GM18873 (cell line): ENCODE measurements around the gene SERINC4.

Source experiments
- ATAC-seq: cut with Tn5 transposase; IDR thresholded peaks from one replicate; pipeline ENCODE4 v1.9.1; 2021; ENCODE audit warnings: mild to moderate bottlenecking, moderate library complexity, moderate number of reproducible peaks; ENCODE audit not compliant: unreplicated experiment, low FRiP score

The SERINC4 gene

DNA sequence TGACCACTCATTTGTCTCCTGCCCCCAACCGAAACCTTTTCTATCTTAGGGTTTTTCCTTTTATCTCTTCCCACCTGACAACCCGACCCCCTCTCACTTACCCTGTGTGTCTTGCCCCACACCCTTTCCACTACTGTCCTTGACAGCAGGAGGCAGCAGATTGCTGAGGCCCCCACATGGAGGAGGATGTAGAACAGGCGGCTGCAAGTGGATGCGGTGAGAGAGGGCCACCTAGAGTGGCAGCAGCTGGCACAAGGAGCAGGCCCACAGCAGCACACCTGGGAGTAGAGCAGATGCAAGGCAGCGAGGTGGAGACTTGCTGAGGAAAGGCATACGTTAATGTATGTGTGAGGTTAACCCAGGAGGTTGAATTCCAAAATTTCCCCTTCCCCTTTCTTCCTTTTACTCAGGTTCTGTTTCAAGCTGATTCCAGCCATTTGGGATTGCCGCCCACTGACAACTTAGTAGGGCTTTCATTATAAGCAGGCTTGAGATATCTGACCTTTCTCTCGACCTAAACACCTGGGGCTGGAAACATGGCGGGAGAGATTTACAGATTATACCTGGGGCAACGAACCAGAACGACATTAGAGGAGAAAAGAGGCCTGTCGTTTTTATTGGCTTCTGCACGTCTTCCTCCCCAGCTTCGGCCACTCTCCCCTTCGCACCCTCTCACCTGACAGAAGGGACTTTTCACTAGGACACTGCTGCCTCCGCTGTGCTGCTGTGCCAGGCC lies 643 bp downstream of the SERINC4 start:
- no peak for ATAC-seq

DNA sequence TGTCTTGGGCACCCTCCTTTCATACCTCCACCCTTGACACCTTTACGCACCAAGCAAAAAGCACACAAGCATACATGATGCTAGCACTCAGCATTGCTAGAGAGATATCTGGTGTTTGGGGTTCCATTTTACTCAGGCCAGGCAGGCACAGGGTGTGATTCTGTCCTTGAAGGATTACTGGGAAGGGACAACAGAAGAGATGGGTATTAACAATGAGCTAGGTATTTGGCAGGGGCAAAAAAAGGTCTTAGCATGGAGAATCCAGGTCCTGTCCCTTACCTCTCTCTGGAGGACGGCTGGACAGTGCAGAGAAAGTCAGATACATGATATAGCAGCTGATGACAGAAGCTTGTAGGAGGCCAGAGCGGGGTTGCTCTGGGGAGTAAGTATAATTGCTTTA lies 3.5 kb downstream of the SERINC4 start:
- ATAC-seq = no peak

DNA sequence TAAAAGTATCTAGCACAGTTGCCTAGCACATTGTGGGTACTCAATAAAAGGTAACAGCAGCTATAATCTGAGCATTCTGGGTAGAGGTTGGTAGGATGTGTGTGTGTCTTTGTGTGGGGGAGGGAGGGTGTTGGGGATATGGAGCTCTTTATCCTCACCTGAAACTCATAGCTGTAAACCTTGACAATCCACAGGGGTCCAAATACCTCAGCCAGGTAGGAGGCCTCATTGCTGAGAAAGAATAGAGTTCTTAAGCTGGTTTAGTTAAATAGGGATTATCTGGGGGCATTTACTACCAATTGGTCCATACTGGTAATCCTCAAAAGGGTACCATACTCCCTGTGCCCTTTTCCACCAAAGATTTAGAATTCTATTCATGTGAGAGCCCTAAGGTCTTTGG lies 4.0 kb downstream of the SERINC4 start:
- no peak for ATAC-seq

DNA sequence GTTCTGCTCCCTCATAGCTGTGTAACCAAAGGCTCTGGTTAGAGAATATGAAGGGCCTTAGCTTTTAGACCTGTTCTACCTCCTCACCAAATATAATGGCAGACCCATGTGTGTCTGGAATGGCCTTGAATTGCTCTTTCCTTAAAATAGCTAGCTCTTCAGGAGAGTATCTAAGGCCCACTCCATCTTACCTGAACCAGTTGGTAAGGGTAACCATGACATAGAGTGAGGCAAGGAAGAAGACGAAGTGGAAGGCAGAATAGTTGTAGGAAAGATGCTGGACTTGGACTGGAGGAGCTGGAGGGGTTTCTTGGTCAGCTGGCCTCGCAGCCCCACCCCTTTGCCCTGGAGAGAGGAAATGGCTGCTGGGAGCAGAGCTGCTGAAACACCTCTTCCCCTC lies 4.8 kb downstream of the SERINC4 start:
- ATAC-seq = no peak

DNA sequence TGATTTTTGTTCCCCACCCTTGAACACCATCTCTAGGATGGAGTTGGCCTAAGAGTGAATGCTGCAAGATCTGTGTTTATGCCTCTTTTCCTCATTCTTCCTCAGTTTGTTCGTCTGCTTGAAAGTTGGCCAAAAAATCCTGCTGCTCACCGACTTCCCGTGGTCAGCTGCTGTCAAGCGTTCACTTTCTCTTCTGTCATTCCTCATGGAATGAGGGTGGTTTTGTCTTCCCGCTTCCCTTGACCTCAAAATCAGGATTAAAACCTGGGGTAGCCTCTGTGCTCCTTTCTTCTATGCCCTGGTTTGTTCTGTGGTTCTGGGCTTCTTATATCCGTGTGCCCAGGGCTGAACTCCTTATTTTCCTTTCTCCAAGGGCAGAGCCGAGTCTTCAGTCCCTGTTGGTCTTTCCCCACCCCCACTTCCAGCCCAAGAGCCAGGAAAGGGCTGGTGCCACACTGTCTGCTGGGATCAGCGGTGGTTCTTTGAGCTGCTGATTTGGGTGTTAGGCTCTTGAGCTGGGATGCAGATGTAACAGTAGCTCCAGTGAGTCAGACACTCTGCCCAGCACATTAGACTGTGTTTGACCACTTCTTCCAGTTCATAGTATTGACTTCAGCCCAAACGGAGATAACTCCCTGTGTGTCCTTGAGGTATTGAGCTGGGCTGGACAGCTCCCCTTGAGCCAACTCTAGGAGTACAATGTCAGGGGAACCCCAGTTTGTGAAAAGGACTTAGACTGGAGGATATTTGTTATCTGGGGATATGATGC lies 5.6 kb downstream of the SERINC4 start:
- ATAC-seq = no peak

DNA sequence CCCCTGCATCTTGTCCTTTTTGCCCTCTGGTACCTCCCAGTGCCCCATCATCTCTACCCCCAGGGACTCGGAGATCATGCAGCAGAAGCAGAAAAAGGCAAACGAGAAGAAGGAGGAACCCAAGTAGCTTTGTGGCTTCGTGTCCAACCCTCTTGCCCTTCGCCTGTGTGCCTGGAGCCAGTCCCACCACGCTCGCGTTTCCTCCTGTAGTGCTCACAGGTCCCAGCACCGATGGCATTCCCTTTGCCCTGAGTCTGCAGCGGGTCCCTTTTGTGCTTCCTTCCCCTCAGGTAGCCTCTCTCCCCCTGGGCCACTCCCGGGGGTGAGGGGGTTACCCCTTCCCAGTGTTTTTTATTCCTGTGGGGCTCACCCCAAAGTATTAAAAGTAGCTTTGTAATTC lies 6.4 kb downstream of the SERINC4 start:
- no peak for ATAC-seq

DNA sequence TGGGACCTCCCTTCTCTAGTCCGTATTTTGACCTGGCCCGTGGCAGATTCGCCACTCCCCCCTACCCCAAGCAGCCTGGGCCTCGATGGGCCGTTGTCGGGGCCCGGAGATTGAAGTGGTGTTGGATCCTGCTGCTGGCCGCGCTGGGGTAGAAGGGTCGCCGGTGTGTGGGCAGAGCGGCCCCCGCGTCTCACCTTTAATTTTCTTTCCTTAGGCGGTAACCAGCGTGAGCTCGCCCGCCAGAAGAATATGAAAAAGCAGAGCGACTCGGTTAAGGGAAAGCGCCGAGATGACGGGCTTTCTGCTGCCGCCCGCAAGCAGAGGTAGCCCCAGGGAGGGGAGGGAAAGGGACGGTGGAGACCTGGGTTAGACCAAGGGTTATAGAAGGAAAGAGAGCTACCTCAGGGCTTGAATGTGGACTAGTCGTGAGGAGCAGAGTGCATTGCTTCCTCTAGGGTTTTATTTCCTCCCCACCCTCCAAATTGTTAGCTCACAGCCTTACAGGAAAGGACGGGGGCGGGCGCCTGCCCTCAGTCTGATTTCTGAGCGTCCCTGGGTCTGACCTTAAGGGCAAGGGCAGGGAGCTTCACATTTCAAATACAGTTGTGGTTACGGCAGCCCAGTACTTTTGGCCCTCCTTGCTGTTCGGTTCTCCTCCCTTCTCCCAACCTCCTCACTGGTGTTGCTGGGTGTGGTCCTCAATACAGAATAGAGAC lies 7.1 kb downstream of the SERINC4 start:
- ATAC-seq = no peak

DNA sequence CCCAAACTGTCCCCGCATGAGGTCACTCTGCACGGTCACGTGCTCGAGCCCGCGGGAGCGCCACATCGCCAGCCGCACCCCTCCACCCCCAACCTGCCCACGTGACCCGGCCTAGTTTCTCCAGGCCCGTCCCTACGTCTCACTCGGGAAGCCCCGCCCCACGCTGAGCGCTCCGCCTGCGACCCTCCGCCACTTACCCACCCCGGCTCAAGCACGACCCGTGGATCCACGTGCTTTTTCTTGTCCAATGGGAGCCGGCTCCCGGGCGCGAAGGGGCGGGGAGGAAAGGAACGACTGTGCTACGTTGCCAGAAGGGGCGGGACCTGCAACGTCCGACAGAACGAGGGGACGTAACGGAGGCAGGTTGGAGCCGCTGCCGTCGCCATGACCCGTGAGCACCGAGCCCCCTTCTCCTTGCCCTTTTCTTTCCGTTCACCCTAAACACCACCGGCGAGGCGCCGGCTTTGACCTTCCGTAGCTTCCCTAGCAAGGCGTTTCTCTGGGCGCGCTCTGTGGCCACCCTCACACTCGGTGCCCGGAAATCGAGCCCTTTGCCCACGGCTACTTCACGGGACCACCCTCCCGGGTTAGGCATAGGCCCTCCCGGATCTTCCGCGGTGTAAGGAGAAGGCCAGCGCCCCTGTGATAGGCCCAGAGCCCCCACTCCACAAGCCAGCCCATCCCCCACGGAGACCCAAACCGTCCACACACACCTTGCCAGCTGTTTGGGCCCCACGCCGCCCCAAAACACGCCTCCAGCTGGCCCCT lies 7.8 kb downstream of the SERINC4 start, which contains the start of gene SERF2:
SERF2 (plus strand) TSS at position 328 of the 768 bp plus-strand sequence; CDS start at position 385, 57 bp downstream.
- ATAC-seq = peak; percentile 89

DNA sequence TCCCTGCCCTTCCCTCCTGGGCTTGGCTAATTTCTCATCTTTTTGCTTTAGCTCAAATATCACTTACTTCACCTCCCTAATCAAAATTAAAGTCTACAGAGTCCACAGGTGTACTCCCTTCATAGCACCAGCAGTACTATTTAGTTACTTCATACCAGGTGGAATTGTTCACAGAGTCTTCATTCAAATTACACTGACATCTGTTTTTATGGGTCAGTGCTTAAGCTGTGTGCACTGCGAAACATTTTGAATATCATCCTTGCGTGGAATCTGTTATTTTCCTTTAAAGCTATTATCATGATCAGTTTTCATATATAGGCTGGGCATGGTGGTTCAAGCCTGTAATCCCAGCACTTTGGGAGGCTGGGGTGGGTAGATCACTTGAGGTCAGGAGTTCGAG lies 10.6 kb downstream of the SERINC4 start:
- ATAC-seq = no peak

DNA sequence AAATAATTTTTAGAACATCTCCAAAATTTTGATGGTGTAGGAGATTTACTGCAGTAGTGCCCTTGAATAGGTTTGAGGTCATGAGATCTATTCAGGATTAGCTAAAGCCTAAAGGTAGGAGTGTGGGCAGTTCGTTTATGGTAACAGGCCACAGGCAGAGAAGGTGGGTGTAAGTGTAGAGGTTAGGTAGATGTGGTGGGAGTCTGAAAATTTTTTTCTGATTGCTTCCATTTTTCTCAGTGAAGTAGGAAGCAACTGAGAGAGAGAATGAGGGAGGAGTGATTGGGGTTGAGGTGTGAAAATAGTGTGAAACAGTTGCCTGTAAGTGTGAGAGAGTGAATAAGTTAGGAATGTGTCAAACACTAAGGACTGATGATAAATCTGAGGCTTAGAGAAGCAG lies 21.0 kb downstream of the SERINC4 start:
- ATAC-seq = no peak

DNA sequence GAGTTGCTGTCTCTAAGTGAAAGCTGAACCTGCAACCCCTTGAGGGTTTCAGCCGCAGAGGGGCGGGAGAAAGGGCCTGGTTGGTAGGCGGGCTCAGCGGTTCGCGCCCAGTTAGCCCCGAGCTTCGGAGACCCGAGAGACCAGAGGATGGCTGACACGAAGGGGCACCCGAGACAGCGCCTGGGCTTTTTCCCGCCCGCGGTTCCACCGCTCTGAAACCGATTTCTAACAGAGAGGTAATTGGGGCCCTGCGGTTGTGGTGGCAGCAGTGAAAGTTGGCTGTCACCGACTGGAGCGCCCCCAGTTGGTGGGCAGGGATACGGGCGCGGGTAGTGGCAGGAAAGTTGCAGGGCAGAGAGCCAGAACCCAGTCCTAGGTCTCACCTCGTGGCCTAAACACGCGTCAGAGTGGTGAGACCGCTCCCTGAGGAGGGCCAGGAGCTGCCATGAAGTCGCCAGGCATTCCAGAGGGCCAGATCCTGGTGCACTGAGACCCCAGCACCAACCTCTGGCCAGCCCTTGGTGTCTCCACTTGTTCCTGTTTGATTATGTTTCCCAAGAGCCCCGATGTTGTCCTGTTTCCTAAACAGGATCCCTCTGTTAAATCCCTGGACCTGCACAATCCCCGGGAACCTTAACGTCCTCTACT lies 22.6 kb downstream of the SERINC4 start:
- ATAC-seq = peak; percentile 44

DNA sequence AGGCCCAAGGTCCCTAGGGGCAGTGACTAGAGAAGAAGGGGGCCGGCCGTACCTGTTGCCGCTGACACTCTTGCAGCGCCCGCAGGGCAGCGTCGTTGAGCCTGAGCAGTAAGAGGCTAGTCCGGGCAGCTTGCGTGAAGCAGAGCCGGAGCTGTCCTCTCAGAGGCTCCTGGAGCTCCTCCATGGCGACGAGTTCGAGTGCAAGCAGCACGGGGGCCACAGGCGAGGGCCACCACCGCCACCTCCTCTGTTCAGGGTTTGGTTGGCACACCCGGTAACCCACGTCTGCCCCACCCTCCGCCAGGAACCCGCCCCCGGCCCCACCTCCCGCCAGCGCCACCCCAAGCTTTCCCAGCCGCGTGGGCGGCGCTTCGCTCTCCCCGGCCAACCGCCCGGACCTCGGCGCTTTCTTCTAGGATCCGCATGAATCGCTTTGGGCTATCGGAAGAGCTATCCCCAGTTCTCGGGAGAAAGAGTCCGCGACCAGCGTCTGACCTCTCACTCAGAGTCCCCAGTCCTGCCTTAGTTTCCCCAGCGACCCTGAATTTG lies 23.2 kb downstream of the SERINC4 start, which contains the start of gene ELL3:
ELL3 (minus strand) TSS at position 249 of the 549 bp plus-strand sequence; CDS start at position 184, 65 bp downstream.
- ATAC-seq = peak; percentile 32

DNA sequence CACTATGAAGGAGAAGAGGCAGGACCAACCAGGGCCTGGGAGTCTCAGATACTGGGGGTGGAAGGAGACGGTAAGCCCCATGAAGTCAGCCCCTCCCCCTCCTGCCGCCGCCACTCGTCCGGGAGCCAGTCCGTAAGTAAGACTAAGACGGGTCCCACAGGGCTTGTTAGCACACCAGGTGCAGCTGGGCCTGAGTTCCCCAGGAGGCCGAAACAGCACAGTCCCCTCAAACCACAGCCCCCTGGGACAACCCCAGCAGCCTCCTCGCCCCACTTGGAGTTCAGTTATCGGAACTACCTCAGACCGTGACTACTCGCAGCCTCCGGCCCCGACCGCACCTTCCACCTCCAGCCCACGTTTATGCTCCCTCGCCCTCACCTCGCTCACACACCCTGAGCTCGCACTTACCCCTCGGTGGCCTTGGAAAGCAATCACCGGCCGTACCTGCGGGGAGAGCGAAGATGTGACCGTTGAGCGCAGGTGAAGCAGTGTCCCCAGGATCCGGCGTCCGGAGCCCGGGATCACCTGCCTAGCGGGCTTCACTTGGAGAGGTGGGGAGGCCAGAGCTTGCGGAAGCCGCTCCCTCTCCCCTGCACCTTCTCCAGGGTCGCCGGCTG lies 23.8 kb downstream of the SERINC4 start:
- peak; percentile 67 for ATAC-seq

DNA sequence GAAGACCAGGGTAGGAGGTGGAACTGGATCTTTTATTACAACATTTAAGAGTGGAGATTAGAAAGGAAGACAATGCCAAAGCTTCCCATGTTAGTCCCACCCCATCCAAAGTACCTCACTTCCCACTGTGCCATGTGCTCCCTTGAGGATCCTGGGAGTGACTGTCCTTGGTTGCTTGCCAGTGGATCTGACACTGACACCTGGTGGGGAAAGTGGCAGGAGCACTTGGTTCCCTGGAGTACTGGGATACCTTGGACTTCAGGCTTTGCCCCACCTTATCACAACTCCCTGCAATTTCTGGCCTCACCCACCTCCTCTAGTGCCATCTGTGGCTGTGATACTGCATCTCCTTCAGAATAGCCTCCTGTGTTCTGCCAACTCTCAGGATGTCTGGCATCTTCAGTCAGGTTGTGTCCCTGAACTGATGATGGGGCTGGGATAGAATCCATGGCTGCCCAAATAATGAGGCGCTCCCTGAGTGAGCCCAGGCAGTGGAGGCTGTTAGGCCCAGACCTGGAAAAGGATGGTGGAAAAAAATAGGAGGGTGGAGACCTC lies 24.5 kb downstream of the SERINC4 start:
- ATAC-seq = no peak

DNA sequence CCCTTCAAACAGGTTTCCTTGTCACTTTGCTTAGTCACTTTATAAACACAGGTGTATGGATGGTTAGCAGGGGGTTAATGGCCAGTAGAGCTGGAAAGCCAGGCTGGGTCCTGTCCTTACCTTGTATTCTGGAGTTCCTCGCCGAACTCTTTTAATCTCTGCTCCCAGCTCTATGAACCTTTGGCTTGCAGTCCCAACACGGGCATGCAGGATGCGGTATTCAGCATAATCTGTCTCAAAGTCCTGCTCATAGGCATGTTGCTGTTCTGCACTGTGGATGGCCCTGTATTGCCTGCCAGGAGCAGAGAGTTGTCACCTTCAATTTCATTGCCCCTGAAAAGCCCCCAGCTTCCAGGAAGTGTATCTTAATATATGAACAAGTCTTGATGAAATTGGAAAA lies 26.0 kb downstream of the SERINC4 start:
- ATAC-seq = no peak

DNA sequence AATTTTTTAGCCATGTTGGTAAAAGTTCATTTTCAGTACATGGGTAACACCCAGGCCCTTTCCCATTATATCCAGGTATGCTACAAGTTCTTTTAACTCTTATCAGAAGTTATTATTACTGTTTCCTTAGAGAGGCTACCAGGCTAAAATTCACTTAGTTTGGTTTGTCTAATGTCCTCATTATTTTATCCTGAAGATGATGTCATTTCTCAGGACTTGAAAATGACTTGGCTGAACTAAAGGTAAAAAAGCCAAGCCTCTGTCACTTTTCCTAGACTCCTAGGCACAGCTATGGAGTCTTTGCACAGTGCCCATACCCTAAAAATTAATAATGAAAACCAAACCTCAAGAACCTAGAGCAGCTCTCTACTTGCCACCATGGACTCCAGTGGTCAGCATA lies 27.4 kb downstream of the SERINC4 start:
- no peak for ATAC-seq

DNA sequence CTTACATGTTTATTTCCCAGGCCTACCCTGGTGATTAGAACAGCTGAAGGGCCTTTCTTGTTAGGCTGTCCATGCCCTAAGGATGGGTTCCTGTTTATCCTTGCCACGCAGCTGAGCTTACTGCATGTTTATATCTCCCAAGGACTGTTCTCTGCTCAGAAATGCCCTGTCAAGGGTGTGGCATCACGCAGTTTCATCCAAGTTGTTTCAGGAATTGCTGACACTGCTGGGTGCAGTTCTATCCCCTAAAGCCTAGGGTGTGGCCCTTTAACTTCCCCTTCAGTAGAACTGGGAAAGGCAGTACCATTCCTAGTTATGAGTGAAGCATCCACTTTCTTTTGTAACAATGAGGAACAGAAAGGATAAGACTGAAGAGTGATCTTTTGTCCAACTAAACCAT lies 28.2 kb downstream of the SERINC4 start:
- no peak for ATAC-seq

DNA sequence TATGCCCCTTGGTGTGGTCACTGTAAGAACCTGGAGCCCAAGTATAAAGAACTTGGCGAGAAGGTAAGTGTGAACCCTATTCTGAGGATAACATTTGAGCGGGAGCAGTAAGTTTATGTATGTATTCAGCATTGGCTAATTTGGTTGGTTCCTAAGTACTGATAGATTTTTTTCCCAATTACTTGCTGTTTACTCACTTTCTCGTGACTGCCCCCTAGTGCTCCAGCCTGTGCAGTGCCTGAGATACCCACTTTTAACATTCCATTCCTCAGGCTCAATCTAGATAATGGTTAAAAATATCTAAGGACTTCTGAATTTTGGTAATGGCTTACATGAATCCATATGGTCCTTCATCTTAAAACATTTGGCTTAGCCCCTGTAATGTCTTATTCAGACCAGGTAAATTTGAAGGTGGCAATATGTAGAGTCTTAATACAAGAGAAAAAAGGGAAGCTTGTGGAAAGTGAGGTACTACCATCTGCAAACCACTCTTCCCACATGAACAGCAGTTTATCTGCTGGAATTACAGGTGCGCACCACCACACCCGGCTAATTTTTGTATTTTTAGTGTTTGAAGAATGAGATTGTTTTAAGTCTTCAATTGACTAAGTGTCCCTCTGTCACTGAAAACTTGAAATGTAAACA lies 30.3 kb downstream of the SERINC4 start:
- no peak for ATAC-seq
